RCC 7860 (cell line): Measurements from ENCODE around the gene SLC10A1.
"Not testable (repeated sequence)": the region's sequence is repeated elsewhere in the genome, so short reads cannot be mapped to it uniquely, and the experiment has no call there.

Source experiments
- DNase-seq: peaks from one replicate; pipeline ENCODE4 v3.0.0-alpha.2; 2015; ENCODE audit warnings: low spot score
- FAIRE-seq: peaks from 2 replicates; lab custom pipeline; 2012; peaks lifted over from hg19 to GRCh38; lab: Jason Lieb, UNC

The SLC10A1 gene

DNA sequence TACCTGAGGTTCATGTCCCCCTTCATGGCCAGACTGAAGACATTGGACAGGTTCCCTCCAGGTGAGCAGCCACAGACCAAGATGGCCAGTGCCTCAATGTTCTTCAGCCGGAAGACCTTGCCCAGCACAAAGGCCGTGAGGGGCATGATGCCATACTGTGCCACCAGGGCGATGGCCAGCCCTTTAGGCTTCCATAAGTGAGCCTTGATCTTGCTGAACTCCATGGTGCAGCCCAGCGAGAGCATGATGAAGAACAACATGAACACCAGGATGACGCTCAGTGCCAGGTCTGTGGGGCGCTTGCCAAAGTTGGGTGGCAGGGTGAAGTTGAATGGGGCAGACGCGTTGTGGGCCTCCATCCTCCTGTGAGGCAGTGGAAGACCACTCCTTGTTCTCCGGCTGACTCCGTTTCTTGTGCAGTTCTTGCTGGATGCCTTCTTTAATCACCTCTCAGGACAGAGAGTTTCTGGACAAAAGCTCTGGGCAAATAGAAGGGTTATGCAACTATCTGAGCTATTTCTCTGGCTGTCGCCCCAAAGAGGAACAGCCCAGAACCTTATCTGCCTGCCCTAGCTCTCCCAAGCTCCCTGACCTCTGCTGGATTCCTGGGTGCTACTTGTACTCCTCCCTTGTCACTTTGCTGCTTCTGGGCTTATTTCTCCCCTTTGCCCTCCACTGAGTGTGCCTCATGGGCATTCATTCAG lies at the start of gene SLC10A1:
SLC10A1 (minus strand) TSS at position 445 of the 704 bp plus-strand sequence; CDS start at position 359, 86 bp downstream.
- no peak for FAIRE-seq

DNA sequence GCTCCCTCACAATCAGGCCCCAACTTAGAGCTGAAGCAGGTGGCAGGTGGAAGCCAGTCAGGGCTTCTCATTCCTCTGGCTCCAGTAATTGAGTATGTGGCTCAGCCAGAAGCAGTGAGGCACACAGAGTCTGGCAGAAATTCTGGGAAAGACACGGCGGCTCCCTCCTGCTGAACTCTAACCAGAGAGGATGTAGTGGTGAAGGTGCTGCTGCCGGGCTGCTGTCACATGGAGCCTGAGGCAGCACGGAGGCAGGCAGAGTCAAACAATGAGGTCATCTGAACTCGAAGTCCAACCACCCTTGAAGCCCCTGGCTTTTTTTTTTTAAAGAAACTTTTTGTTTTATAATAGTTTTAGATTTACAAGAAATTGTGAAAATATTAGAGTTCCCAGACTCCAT lies 48.7 kb upstream of the SLC10A1 start:
- no peak for FAIRE-seq

More for the DNA sequence above, at the start of gene SLC10A1:
- DNase-seq = no peak

DNA sequence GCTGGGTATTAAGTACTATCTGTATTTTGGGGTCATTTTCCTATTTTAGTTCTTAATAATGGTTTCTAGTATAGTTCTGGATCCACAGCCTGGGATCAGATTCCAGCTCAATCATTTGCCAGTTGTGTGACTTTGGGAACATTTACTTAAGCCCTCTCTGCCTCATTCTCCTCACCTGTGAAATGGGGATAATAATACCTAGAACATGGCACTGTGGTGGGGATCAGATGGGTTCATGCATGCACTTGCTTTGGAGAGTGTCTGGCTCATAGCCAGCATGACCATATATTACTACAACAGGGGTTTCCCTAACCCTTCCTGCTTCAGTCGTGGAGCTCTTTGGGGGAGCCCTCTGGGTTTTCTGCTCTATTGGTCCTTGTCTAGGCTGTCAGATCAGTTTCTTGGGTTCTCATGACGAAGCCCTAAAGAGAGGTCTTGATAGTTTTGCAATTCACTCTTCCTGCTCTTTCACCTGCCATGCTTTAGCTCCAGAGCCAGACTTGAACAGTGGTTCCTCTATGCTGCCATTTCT lies 48.1 kb upstream of the SLC10A1 start:
- no peak for DNase-seq
- no peak for FAIRE-seq

More for the DNA sequence above, 48.7 kb upstream of the SLC10A1 start:
- DNase-seq = no peak

DNA sequence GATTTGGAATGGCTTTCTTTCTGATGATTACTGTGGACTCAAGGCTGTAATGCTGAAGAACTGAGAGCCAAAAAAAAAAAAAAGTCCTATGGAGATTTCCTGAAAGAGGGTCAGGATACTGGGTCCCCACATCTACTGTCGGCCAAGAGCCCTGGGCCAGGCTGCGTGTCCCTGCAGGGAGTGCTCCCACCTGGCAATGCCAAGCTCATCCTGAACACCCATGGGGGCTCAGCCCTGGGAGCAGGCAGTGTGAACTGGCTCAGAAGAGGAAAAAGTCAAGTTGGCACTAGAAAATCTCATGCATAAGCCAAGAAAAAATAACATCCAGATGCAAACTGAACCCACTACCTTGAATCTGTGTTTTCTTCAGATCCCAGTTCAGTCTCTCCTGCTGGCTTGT lies 47.1 kb upstream of the SLC10A1 start:
- DNase-seq = no peak
- no peak for FAIRE-seq

DNA sequence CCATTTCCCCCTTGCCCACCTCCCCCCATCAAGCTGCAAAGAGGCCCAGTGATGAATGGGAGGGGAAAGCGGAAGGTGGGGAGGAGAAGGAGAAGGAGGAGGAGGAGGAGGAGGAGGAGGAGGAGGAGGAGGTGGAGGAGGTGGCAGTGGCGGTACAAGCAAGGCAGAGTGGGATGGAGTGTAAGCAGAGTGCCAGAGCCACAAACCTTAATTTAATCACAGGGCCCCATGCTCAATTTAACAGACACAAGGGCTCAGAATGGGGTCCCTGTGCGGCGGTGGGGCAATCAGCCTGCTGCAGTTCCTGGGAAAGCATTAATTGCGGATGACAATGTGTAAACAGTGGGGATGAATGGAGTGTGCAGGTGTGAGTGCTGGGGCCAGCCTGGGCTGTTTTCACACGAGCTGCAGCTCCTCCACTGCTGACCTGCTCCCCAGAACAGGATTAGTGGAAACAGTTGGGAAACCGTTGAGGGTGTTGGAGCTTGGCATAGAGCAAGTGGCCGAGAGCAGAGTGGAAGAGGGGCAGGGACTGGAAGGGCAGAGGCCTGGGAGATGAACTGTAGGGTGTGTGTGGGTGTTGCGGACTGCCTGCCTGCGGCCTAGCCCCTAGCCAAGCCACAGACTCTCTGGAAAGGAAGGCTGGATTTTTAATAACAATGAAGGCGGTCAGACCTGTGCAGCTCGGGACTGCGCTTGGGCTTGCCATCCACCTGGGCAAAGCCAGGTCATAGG lies 45.8 kb upstream of the SLC10A1 start:
- FAIRE-seq (no peak), DNase-seq (no peak)

DNA sequence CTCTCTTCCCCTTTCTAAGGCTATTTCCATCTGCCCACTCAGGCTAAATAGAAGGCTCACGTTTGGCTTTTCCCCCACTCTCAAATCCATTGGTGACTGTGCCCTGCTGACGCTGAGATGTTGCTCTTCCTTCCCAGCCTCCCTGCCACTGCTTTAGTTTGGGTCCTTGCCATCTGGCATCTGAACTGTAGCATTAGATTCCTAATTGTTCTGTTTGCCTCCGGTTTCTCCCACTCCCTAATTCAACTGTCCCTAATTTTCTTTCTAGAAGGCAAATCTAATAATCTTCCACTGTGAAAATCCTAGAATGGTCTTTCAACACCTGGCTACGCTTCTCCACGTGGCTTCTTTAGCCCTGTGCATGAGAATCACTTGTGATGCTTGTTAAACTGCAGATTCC lies 44.6 kb upstream of the SLC10A1 start:
- DNase-seq = no peak
- FAIRE-seq = no peak

DNA sequence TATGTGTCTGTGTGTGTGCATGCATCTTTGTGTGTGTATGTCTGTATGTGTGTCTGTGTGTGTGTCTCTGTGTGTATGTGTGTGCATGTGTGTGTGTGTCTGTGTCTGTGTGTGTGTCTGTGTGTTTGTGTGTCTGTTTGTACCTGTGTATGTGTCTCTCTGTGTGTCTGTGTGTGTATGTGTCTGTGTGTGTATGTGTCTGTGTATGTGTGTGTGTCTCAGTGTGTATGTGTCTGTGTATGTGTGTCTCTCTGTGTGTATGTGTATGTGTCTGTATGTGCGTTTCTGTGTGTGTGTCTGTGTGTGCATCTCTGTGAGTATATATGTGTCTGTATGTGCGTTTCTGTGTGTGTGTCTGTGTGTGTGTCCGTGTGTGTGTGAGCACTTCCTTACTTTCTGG lies 42.6 kb upstream of the SLC10A1 start:
- DNase-seq (no peak), FAIRE-seq (no peak)

DNA sequence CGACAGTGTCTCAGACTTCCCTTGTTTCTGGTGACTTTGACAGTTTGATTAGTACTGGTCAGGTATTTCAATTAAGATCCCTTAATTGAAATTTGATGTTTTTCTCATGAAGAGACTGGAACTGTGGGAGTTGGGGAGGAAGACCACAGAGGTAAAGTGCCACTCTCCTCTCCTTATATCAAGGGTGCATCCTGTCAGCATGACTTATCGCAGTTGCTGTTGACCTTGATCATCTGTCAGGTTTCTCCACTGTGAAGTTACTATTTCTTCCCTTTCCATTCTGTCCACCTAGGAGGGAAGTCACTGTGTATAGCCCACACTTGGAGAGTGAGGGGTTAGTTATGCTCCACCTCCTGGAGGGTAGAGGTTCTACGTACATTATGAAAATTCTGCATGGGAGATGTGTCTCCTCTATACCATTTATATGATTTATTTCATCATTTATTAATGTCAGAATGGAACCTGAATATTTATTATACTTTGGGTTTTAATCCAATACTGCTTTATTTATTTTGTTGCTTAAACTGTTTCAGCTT lies 41.9 kb upstream of the SLC10A1 start:
- no peak for FAIRE-seq
- DNase-seq = no peak

DNA sequence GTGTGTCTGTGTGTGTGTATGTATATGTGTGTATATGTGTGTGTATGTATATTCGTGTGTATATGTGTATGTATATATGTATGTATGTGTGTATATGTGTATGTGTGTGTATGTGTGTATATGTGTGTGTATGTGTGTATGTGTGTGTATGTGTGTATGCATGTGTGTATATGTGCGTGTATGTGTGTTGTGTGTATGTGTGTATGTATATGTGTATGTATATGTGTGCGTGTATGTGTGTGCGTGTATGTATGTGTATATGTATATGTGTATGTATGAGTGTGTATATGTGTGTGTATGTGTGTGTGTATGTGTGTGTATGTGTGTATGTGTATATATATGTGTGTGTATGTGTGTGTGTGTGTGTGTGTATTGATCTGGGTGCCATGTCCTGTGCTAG lies 31.8 kb upstream of the SLC10A1 start:
- FAIRE-seq (no peak), DNase-seq (no peak)

DNA sequence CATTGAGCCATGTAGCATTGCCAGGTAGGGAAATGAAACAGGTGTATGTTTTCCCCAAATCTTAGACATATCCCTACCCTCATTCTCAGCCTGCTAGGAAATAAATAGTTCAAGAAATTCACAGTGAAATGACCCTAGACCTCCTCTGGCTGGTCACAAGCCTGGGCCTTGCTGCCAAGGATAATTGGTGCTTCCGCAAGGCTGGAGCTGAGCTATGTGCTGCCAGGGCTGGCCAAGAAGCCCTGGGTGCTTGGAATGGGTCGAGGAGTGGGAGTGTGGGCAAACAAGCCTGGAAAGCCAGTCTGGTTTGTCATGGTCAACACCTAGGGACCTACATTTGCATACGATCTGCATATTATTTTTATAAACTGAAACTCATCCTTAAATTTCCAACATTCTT lies 31.3 kb upstream of the SLC10A1 start:
- no peak for FAIRE-seq
- no peak for DNase-seq

DNA sequence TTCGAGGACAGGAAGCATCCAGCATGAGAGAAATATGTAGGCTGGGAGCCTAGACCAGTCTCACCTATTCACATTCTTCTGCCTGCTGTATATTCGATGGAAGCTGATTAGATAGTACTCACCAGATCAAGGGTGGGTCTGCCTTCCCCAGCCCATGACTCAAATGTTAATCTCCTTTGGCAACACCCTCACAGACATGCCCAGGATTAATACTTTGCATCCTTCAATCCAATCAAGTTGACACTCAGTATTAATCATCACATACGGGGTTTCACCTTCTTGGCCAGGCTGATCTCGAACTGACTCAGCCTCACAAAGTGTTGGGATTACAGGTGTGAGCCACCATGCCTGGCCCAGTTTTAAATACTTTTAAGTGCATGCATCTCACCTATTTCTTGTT lies 30.5 kb upstream of the SLC10A1 start:
- DNase-seq (no peak), FAIRE-seq (no peak)

DNA sequence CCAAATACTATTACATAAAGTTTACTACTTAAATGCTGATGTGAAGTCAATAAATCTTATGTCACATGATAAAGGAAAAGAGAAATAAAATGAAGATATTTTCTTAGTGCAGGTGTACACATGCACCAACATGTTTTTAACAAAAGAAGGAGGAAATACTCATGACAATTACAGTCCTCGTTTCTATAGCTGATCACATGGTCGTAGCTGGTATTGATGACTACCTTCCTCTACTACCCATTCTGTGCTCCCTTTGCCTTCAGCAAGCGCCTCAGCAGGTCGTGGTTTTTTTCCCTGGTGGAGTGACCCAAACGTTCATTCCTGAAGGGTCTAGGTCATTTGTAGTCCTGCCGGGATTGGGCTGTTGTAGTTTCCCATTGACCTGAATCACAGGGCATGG lies 25.4 kb upstream of the SLC10A1 start:
- DNase-seq = no peak
- no peak for FAIRE-seq

DNA sequence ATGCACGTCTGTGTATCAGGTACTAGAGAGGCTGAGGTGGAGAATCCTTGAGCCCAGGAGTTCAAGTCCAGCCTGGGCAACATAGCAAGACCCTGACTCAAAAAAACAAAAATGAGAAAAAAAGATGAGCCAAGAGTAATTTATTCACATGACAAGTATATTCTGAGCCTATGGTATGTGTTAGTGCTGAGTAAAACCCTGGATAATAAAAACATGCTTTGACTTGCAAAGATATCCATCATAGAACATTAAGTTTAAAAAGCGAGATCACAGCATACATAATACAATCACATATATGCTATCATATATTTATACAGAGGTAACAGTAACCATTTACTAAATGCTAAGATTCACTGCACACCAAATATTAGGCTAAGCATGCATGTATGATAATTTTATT lies 23.9 kb upstream of the SLC10A1 start:
- FAIRE-seq = no peak
- DNase-seq = no peak

DNA sequence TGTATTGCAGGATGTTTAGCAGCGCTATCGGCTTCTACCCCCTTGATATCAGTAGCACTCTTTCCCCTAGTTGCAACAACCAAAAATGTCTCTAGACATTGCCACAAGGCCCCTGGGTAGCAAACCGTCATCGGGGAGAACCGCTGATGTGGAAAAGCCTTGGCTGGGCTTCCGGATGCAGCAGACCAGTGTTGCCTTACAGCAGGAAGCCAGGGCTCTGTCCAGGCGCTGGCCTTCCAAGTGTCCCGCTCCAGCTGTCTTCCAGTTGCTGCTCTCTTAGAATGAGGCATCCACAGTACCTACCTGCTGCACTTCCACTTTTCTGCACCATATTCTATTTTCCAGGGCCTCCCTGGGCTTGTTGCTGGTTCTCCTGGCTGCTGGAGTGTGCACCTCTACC lies 22.6 kb upstream of the SLC10A1 start:
- DNase-seq = no peak

DNA sequence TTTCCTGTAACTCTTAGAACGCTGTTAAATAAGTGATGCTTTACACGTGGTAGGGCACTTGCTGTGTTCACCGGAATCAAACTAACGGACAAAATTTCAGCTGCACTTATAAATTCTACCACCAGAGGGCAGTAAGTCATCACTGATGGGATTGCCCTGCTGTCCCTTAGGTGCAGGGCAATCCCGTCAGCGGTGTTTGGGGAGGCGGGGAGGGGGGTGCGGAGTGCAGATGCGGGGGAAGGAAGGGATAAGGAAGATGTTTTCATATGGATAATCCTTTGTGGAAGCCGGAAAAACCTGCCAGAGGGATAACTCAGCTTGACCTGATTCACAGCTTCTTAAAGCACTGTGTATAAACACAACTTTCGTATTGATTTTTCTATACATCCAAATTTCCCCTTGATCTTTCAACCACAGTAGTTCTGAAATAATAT lies 21.7 kb upstream of the SLC10A1 start:
- DNase-seq (peak; percentile 32), FAIRE-seq (no peak)

More for the DNA sequence above, 22.6 kb upstream of the SLC10A1 start:
- FAIRE-seq = no peak

DNA sequence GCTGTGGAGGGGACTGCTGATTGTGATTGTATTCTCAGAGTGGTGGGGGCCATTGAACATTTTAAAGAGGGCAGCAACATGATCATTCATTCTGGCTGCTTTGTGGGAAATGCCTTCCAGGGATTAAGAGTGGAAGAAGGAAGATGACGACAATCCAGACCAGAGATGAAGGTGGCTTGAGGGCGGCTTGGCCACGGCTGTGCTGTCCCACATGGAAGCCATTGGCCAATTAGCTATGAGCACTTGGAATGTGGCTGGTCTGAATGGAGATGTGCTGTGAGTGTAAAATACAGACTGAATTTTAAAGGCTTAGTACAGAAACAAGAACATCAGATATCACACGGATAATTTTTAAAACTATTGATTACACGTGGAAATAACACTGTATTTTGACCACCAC lies 19.2 kb upstream of the SLC10A1 start:
- DNase-seq (no peak), FAIRE-seq (no peak)

DNA sequence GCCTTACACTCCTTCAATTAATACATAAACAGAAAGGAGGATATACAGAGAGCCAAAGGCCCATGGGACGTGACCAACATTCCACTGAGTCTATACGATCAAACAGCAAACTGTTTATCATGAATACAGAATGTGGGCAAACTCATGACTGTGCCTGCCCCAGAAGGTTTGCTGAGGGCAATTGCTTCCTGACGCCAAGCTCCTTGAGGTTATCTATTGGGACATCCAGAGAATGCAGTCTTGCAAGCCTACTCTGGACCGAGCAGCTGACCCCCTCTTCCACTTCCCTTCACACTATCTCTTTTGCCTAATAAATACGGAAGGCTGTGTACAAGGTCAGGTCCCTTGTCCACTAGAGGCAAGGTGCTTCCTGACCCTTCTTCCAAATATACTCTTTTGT lies 18.5 kb upstream of the SLC10A1 start:
- no peak for DNase-seq
- FAIRE-seq = no peak

DNA sequence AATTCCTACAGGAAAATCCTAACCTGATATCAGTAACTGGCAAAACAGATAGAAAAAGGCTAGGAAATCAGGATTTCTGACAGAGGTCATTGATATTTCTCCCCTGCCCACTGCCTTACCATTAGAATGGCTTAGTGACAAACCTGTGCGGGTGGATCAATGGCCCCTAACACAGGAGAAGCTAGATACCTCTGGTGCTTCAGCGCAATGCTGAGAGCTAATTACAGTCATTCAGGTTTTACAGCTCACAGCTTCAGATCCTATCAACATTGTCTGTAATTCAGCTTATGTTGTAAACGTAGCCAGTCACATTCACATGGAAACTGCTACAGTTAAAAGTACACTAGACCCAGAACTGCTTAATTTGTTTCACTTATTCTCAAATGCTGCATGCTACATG lies 17.4 kb upstream of the SLC10A1 start:
- DNase-seq (no peak), FAIRE-seq (no peak)

DNA sequence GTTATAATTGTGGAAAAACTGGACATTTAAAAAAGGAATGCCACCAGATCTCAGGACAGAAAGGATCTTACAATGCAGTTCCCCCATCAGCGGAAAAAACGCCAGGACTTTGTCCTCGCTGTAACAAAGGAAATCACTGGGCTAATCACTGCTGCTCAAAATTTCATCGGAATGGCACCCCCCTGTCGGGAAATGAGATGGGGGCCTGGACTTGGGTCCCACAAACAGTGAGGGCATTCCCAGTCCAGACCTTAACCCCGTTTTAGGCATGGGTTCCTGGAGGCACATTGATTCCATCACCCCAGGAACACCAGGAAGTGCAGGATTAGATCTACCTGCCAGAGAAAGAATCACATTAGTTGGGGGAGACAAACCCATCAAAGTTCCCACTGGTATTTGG lies 16.3 kb upstream of the SLC10A1 start:
- FAIRE-seq, DNase-seq: not testable (repeated sequence)

DNA sequence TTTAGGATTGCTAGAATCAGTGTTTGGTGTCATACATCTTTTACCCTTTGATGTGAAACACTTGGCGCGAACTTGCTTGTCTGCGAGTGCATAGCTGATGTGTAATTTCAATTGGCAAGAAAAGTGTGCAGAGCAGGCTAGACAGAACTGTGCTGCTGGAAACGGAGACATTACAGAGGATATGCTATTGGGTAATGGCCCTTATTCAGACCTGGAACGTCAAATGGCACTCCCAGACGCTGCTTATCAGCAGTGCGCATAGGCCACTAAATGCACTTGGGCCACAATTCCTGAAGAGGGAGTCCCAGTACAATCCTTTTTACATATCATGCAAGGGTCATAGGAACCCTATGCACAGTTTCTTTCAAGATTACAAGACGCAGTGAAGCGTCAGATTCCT lies 15.7 kb upstream of the SLC10A1 start:
- no peak for FAIRE-seq

DNA sequence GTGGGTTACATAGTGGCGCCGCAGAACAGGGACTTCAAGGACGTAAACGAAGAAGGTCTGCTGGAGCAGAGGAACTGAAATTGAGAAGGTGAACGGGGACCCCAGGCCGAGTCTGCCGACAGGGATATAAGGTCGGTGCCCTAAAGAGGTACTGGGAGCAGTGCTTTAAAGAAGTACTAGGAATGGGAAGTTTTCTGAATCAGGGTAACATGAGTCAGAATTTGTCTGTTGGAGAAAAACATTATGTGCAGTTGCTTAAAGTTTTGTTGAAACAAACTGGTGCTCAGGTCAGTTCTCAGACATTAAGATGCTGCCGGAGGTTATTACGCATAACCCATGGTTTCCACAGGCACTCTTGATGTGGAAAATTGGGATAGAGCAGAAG lies 14.8 kb upstream of the SLC10A1 start:
- FAIRE-seq (no peak), DNase-seq (no peak)

More for the DNA sequence above, 15.7 kb upstream of the SLC10A1 start:
- no peak for DNase-seq
